Mammary epithelial cell (primary cell): ENCODE measurements around the gene BLACAT1.

ENCODE experiments used
- CTCF ChIP-seq, 2 donors: IDR thresholded peaks in 1 of 2; conservative IDR thresholded peaks in 1 of 2; 2 replicates each; pipeline ENCODE4 v1.5.1; 2011 to 2012; ENCODE audit warnings: inconsistent platforms in 2 of 2, low read length in 2 of 2, mild to moderate bottlenecking in 2 of 2, control low read depth in 1 of 2, low read depth in 1 of 2; ENCODE audit not compliant: insufficient read depth in 1 of 2; ENCODE audit errors: extremely low read depth in 1 of 2
- EZH2 ChIP-seq: IDR thresholded peaks from 2 replicates; pipeline ENCODE4 v1.6.1; 2012; ENCODE audit warnings: low read length, inconsistent platforms, borderline replicate concordance

- TF ChIP-seq EZH2 (no peak), CTCF (conservative IDR thresholded peaks at IDR 0.05 in 1 of 2, IDR thresholded peaks at IDR 0.05 in 1 of 2; ENCODE audit: extremely low read depth in 1 of 2, insufficient read depth in 1 of 2, low read depth in 1 of 2, low read length in 2 of 2) (no peak)
These were observed 37.8 kb downstream of the BLACAT1 start for GRCh38 chr1:205417870-205418635.
